Activated CD8-positive, alpha-beta memory T cell treated with anti-CD3 and anti-CD28 coated beads, Interleukin-2, amount 50 U/mL, for 1 hour (primary cell): Measurements from ENCODE around the gene CSNK1A1L.

ENCODE experiments used
- DNase-seq: peaks from one replicate; pipeline ENCODE4 v3.0.0-alpha.2; 2020; ENCODE audit errors: extremely low read depth

The CSNK1A1L gene

GRCh38 chr13:37107456-37107855 is 2.0 kb upstream of the CSNK1A1L start:
- no peak for DNase-seq

- no peak for DNase-seq
Measured at GRCh38 chr13:37106642-37107041, 1.2 kb upstream of the CSNK1A1L start.

GRCh38 chr13:37102896-37103295 is 2.6 kb downstream of the CSNK1A1L start:
- DNase-seq = no peak

- no peak for DNase-seq
Measured at GRCh38 chr13:37101201-37101600, 4.3 kb downstream of the CSNK1A1L start.

- no peak for DNase-seq
Measured at GRCh38 chr13:37100731-37101130, 4.7 kb downstream of the CSNK1A1L start.

GRCh38 chr13:37097076-37097475 is 8.4 kb downstream of the CSNK1A1L start:
- DNase-seq = no peak

GRCh38 chr13:37094840-37095239 is 10.6 kb downstream of the CSNK1A1L start:
- DNase-seq = no peak

- DNase-seq = no peak
Measured at GRCh38 chr13:37094099-37094498, 11.4 kb downstream of the CSNK1A1L start.

GRCh38 chr13:37091835-37092234 is 13.6 kb downstream of the CSNK1A1L start:
- DNase-seq = no peak

GRCh38 chr13:37090912-37091311 is 14.6 kb downstream of the CSNK1A1L start:
- DNase-seq = no peak

- DNase-seq = no peak
Measured at GRCh38 chr13:37089495-37089894, 16.0 kb downstream of the CSNK1A1L start.

- no peak for DNase-seq
Measured at GRCh38 chr13:37087486-37087885, 18.0 kb downstream of the CSNK1A1L start.

- no peak for DNase-seq
Measured at GRCh38 chr13:37085606-37086005, 19.9 kb downstream of the CSNK1A1L start.

GRCh38 chr13:37076818-37077217 is 28.6 kb downstream of the CSNK1A1L start:
- no peak for DNase-seq

- DNase-seq = no peak
Measured at GRCh38 chr13:37075164-37075563, 30.3 kb downstream of the CSNK1A1L start.

- no peak for DNase-seq
Measured at GRCh38 chr13:37074703-37075102, 30.8 kb downstream of the CSNK1A1L start.

- no peak for DNase-seq
Measured at GRCh38 chr13:37072024-37072423, 33.4 kb downstream of the CSNK1A1L start.

- no peak for DNase-seq
Measured at GRCh38 chr13:37070956-37071355, 34.5 kb downstream of the CSNK1A1L start.

- no peak for DNase-seq
Measured at GRCh38 chr13:37070145-37070695, 35.2 kb downstream of the CSNK1A1L start.

GRCh38 chr13:37069597-37070103 is 35.8 kb downstream of the CSNK1A1L start:
- no peak for DNase-seq

- DNase-seq = no peak
Measured at GRCh38 chr13:37068962-37069361, 36.5 kb downstream of the CSNK1A1L start.

- DNase-seq = no peak
Measured at GRCh38 chr13:37067874-37068273, 37.6 kb downstream of the CSNK1A1L start.

- DNase-seq = no peak
Measured at GRCh38 chr13:37065890-37066526, 39.5 kb downstream of the CSNK1A1L start.

GRCh38 chr13:37059848-37060192 is 45.6 kb downstream of the CSNK1A1L start:
- DNase-seq = no peak
